Naive thymus-derived CD4-positive, alpha-beta T cell (primary cell): ENCODE measurements around the gene CYP2S1. TPM values are rescaled to one million over a fixed set of nuclear protein-coding genes. Genes with fewer than 3 reads are reported as not detected.
"Not testable (repeated sequence)": the region's sequence is repeated elsewhere in the genome, so short reads cannot be mapped to it uniquely, and the experiment has no call there.

Experiments
- ATAC-seq: fragments of 150-1000 bp; cut with Tn5 transposase; 2 replicates; pipeline ENCODE4 v1.10.0; 2021; ENCODE audit warnings: mild to moderate bottlenecking, moderate library complexity
- CTCF ChIA-PET: fragments of 350-600 bp; sonication (Branson Sonifier 250); formaldehyde crosslinking; loops from one replicate; lab custom pipeline; 2021; ENCODE audit warnings: antibody characterized with exemption; lab: Charles Lee
- POLR2A ChIA-PET: fragments of 350-600 bp; sonication (Branson Sonifier 250); formaldehyde crosslinking; loops from one replicate; lab custom pipeline; 2021; ENCODE audit warnings: antibody characterized with exemption, inconsistent platforms; lab: Charles Lee
- DNase-seq, 9 donors: peaks; one replicate each; pipeline versions ENCODE4 v3.0.0 to v3.0.0-alpha.2; 2020 to 2022; ENCODE audit warnings: mixed read lengths in 1 of 9
- H3K27ac ChIP-seq: one replicate; pipeline ENCODE4 v1.7.0; 2013; ENCODE audit warnings: mild to moderate bottlenecking, low read depth, low read length, moderate library complexity
- H3K27me3 ChIP-seq, 2 donors: one replicate each; pipeline ENCODE4 v1.7.0; 2013; ENCODE audit warnings: low read length in 2 of 2, mild to moderate bottlenecking in 2 of 2, moderate library complexity in 2 of 2; ENCODE audit not compliant: control insufficient read depth in 2 of 2, insufficient read depth in 2 of 2
- H3K36me3 ChIP-seq, 3 experiments: 1 replicate in 2 of 3; 2 replicates in 1 of 3; pipeline ENCODE4 v1.7.0; 2013; ENCODE audit warnings: low read length in 3 of 3, mild to moderate bottlenecking in 3 of 3, moderate library complexity in 1 of 3; ENCODE audit not compliant: insufficient read depth in 3 of 3, control insufficient read depth in 2 of 3
- H3K4me1 ChIP-seq, 2 donors: one replicate each; pipeline ENCODE4 v1.7.0; 2013; ENCODE audit warnings: low read length in 2 of 2, mild to moderate bottlenecking in 2 of 2, moderate library complexity in 1 of 2; ENCODE audit not compliant: control insufficient read depth in 2 of 2, insufficient read depth in 2 of 2
- H3K4me3 ChIP-seq: 2 replicates; pipeline ENCODE4 v1.7.0; 2013; ENCODE audit warnings: mild to moderate bottlenecking, low read length
- H3K9me3 ChIP-seq, 3 experiments: 1 replicate in 2 of 3; 2 replicates in 1 of 3; pipeline ENCODE4 v1.7.0; 2013; ENCODE audit warnings: low read length in 3 of 3; ENCODE audit not compliant: control insufficient read depth in 2 of 3
- H3K27ac Mint-ChIP-seq, 9 donors: one replicate each; pipeline ENCODE4 v1.8.0; 2020 to 2022; ENCODE audit warnings: mixed read lengths in 9 of 9, mild to moderate bottlenecking in 8 of 9, moderate library complexity in 5 of 9, inconsistent platforms in 2 of 9
- H3K27me3 Mint-ChIP-seq, 5 donors: one replicate each; pipeline ENCODE4 v1.8.0; 2021 to 2022; ENCODE audit warnings: mixed read lengths in 5 of 5, mild to moderate bottlenecking in 1 of 5
- H3K36me3 Mint-ChIP-seq, 5 donors: one replicate each; pipeline ENCODE4 v1.8.0; 2020 to 2022; ENCODE audit warnings: mixed read lengths in 5 of 5, mild to moderate bottlenecking in 3 of 5, inconsistent platforms in 1 of 5
- H3K4me1 Mint-ChIP-seq, 7 donors: one replicate each; pipeline ENCODE4 v1.8.0; 2020 to 2022; ENCODE audit warnings: mixed read lengths in 7 of 7, mild to moderate bottlenecking in 3 of 7, inconsistent platforms in 1 of 7
- H3K4me3 Mint-ChIP-seq, 10 donors: one replicate each; pipeline ENCODE4 v1.8.0; 2020 to 2022; ENCODE audit warnings: mild to moderate bottlenecking in 10 of 10, mixed read lengths in 10 of 10, moderate library complexity in 6 of 10, inconsistent platforms in 2 of 10
- H3K9me3 Mint-ChIP-seq, 11 donors: one replicate each; pipeline ENCODE4 v1.8.0; 2020 to 2022; ENCODE audit warnings: mixed read lengths in 11 of 11, mild to moderate bottlenecking in 4 of 11, inconsistent platforms in 1 of 11, moderate library complexity in 1 of 11
- intact Hi-C, 2 donors: fragments of 100-400 bp; cut with micrococcal nuclease; formaldehyde crosslinking; loops; one replicate each; pipeline ENCODE4 v1.15.1; 2023
- polyA plus RNA-seq, 2 donors: library from polyadenylated mRNA; unstranded; fragments of 300-500 nt; fragmentation: Illumina TruSeq; gene quantifications; one replicate each; pipeline ENCODE4 v1.2.3, GENCODE V29; 2021
- total RNA-seq, 6 experiments: library from RNA in 5 of 6; stranded (reverse) in 5 of 6; gene quantifications; 1 replicate in 5 of 6; 2 replicates in 1 of 6; pipeline ENCODE4 v1.2.3 and lab custom pipeline; 2021 to 2026

CYP2S1 gene
- total and polyA plus RNA-seq, 7 experiments from 2014 or later: 0.24 to 4.1 (median 0.74) TPM; not detected in 2

DNA sequence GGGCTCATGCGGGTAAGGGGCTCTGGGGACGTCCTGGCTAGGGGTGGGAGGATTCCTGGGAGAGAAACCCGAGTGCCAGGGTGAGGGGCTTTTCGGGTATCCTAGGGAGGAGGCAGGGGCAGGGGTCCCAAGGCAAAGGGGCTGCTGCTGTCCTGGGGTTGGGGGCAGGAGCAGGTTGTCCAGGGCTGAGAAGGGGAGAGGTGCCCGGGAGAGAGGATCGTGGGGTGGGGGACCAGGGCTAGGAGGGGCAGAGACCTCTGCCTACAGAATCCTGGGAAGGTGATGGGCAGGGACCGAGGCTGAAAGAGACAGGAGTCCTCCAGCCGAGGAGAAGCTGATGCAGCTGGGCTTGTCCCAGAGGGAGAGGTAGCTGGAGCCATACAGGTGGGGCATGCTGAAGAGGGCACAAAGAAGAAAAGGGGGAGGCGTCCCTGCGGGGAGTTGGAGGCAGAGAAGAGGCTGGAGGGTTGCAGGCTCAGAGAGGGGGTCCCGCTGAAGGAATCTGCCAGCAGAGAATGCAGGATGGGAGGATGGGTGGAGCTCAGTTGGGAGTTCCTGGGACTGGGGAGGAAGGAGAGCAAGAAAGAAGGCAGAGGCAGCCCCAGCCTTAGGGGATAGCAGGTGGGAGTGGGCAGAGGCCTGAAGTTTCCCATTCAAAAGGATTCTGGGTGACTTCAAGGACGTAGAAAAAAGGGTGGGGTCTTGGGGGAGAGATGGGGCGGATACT, 574 bp downstream of the CYP2S1 start:
- ATAC-seq (no peak), DNase-seq (no peak)
- H3K36me3 ChIP-seq: no peaks in the 10 kb centered on the region
- POLR2A ChIA-PET: interaction anchor here (0.7 to 1.0 kb wide), 2 partner anchors 80 to 115 kb away, joined by 3 read pairs; no protein-coding TSS in a partner anchor
- Mint-ChIP-seq H3K9me3 (no peaks in the 10 kb centered on the region), H3K27me3 (peaks cover 36 to 47% (median 39%) of the 10 kb centered on the region in 5 donors), H3K4me1 (peaks cover 15 to 18% (median 17%) of the 10 kb centered on the region in 7 donors), H3K27ac (peak overlapping the region in 1 of 9 donors; percentile 30), H3K4me3 (peak overlapping the region in 8 of 10 donors; percentile 1 to 76 (median 57)), H3K36me3 (peaks cover 0 to 1% (median 0%) of the 10 kb centered on the region in 5 donors)
- H3K9me3 ChIP-seq: no peaks in the 10 kb centered on the region
- intact Hi-C loops: no loop called here
- peaks cover 0 to 12% of the 10 kb centered on the region in 2 donors for H3K27me3 ChIP-seq
- peaks cover 0 to 13% of the 10 kb centered on the region in 2 donors for H3K4me1 ChIP-seq
- no peak overlapping the region for H3K4me3 ChIP-seq
- no peak overlapping the region for H3K27ac ChIP-seq
- CTCF ChIA-PET: no interaction called here

GRCh38 chr19:41194157-41194552, 1.1 kb downstream of the CYP2S1 start:
- DNase-seq: no peak
- ChIA-PET POLR2A (interaction anchor here (0.7 to 1.0 kb wide), 2 partner anchors 115 to 167 kb away, joined by 3 read pairs; no protein-coding TSS in a partner anchor), CTCF (no interaction called here)
- H3K4me1 ChIP-seq: peaks cover 0 to 13% of the 10 kb centered on the region in 2 donors
- no peak for ATAC-seq
- H3K9me3 ChIP-seq: no peaks in the 10 kb centered on the region
- peaks cover 0 to 12% of the 10 kb centered on the region in 2 donors for H3K27me3 ChIP-seq
- peaks cover 36 to 47% (median 39%) of the 10 kb centered on the region in 5 donors for H3K27me3 Mint-ChIP-seq
- H3K4me3 Mint-ChIP-seq: peak overlapping the region in 4 of 10 donors; percentile 14 to 76 (median 62)
- intact Hi-C loops: no loop called here
- H3K4me3 ChIP-seq: no peak overlapping the region
- H3K9me3 Mint-ChIP-seq: no peaks in the 10 kb centered on the region
- H3K27ac ChIP-seq: no peak overlapping the region
- H3K4me1 Mint-ChIP-seq: peaks cover 15 to 18% (median 17%) of the 10 kb centered on the region in 7 donors
- peak overlapping the region in 2 of 9 donors; percentile 26 to 30 for H3K27ac Mint-ChIP-seq
- peaks cover 0 to 1% (median 0%) of the 10 kb centered on the region in 5 donors for H3K36me3 Mint-ChIP-seq
- H3K36me3 ChIP-seq: no peaks in the 10 kb centered on the region

GRCh38 chr19:41195675-41196497, 2.9 kb downstream of the CYP2S1 start:
- Mint-ChIP-seq H3K27me3 (peaks cover 24 to 35% (median 27%) of the 10 kb centered on the region in 5 donors), H3K36me3 (peaks cover 0 to 1% (median 0%) of the 10 kb centered on the region in 5 donors), H3K27ac (no peak overlapping the region), H3K9me3 (no peaks in the 10 kb centered on the region), H3K4me3 (no peak overlapping the region), H3K4me1 (peaks cover 15 to 20% (median 17%) of the 10 kb centered on the region in 7 donors)
- ChIA-PET CTCF (no interaction called here), POLR2A (interaction anchor here (0.8 kb wide), 1 partner anchor 9 kb away, joined by 4 read pairs; no protein-coding TSS in a partner anchor)
- Histone ChIP-seq H3K27me3 (peaks cover 0 to 12% of the 10 kb centered on the region in 2 donors), H3K36me3 (no peaks in the 10 kb centered on the region), H3K4me1 (peaks cover 0 to 13% of the 10 kb centered on the region in 2 donors), H3K9me3 (no peaks in the 10 kb centered on the region), H3K27ac (no peak overlapping the region), H3K4me3 (no peak overlapping the region)
- ATAC-seq: peak; percentile 75
- no peak for DNase-seq
- intact Hi-C loops: no loop called here

- peak overlapping the region in 1 of 9 donors; percentile 3 for H3K27ac Mint-ChIP-seq
- intact Hi-C loops: no loop called here
- Histone ChIP-seq H3K4me1 (peaks cover 0 to 7% of the 10 kb centered on the region in 2 donors), H3K36me3 (no peaks in the 10 kb centered on the region), H3K9me3 (no peaks in the 10 kb centered on the region), H3K27ac (no peak overlapping the region), H3K4me3 (no peak overlapping the region), H3K27me3 (no peaks in the 10 kb centered on the region)
- peaks cover 6 to 14% (median 7%) of the 10 kb centered on the region in 5 donors for H3K27me3 Mint-ChIP-seq
- no peak for DNase-seq
- H3K4me1 Mint-ChIP-seq: peaks cover 7 to 13% (median 8%) of the 10 kb centered on the region in 7 donors
- CTCF ChIA-PET: interaction anchor here (0.7 kb wide), 1 partner anchor 46 kb away, joined by 4 read pairs; no protein-coding TSS in a partner anchor
- no peaks in the 10 kb centered on the region for H3K36me3 Mint-ChIP-seq
- POLR2A ChIA-PET: interaction anchor here (0.9 to 1.0 kb wide), 2 partner anchors 128 to 373 kb away, joined by 3 read pairs; no protein-coding TSS in a partner anchor
- H3K4me3 Mint-ChIP-seq: no peak overlapping the region
- no peak for ATAC-seq
- H3K9me3 Mint-ChIP-seq: peaks cover 0 to 2% (median 0%) of the 10 kb centered on the region in 11 donors
Measured at GRCh38 chr19:41198559-41198958, 5.5 kb downstream of the CYP2S1 start.

DNA sequence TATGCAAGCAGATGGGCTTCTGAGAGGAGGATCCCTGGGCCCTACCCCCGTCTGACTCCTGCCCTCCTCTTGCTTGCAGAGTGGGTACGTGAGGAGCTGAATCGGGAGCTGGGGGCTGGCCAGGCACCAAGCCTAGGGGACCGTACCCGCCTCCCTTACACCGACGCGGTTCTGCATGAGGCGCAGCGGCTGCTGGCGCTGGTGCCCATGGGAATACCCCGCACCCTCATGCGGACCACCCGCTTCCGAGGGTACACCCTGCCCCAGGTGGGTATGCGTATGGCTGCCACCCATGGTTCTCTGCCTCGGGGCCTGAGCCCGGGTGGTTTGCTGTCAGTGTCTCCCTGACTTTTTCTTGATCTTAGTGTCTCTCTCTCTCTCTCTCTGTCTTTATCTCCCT, 10.4 kb downstream of the CYP2S1 start:
- Mint-ChIP-seq H3K9me3 (peaks cover 0 to 2% (median 0%) of the 10 kb centered on the region in 11 donors), H3K27ac (peak overlapping the region in 3 of 9 donors; percentile 9 to 58 (median 41)), H3K36me3 (no peaks in the 10 kb centered on the region), H3K4me1 (peaks cover 4 to 12% (median 7%) of the 10 kb centered on the region in 7 donors), H3K4me3 (no peak overlapping the region), H3K27me3 (no peaks in the 10 kb centered on the region)
- ChIA-PET POLR2A (interaction anchor here (1.9 to 8.2 kb wide), 3 partner anchors 58 to 104 kb away, joined by 6 to 109 read pairs (median 66); partner anchors contain the start of genes CCDC97 and HNRNPUL1), CTCF (interaction anchor here (0.6 to 5.4 kb wide), 10 partner anchors 25 to 655 kb away, joined by 3 to 78 read pairs (median 4); partner anchors contain the start of genes CCDC97 and HNRNPUL1)
- DNase-seq: no peak
- Histone ChIP-seq H3K36me3 (no peaks in the 10 kb centered on the region), H3K4me1 (no peaks in the 10 kb centered on the region), H3K4me3 (no peak overlapping the region), H3K27me3 (no peaks in the 10 kb centered on the region), H3K27ac (no peak overlapping the region), H3K9me3 (no peaks in the 10 kb centered on the region)
- intact Hi-C loops: loop anchor here in 1 of 2 donors (5.0 kb wide), 2 partner anchors 239 to 394 kb away; partner anchors contain the start of gene ERICH4
- ATAC-seq: no peak

- H3K27me3 Mint-ChIP-seq, H3K27ac ChIP-seq, H3K36me3 Mint-ChIP-seq, H3K27me3 ChIP-seq, H3K4me3 Mint-ChIP-seq, H3K36me3 ChIP-seq, H3K4me1 ChIP-seq, H3K9me3 Mint-ChIP-seq, H3K9me3 ChIP-seq, H3K4me3 ChIP-seq: not testable (repeated sequence)
- DNase-seq: peak; percentile 62 to 89 (median 83)
- POLR2A ChIA-PET: interaction anchor here (0.8 to 8.2 kb wide), 7 partner anchors 22 to 159 kb away, joined by 3 to 109 read pairs (median 6); partner anchors contain the start of genes CCDC97 and HNRNPUL1
- H3K4me1 Mint-ChIP-seq: peaks cover 4 to 12% (median 7%) of the 10 kb centered on the region in 7 donors
- H3K27ac Mint-ChIP-seq: peak overlapping the region; percentile 56 to 91 (median 78)
- CTCF ChIA-PET: interaction anchor here (0.6 to 5.4 kb wide), 12 partner anchors 28 to 345 kb away, joined by 3 to 78 read pairs (median 4); partner anchors contain the start of genes CCDC97 and HNRNPUL1
- intact Hi-C loops: loop anchor here (1.0 to 5.0 kb wide), 11 partner anchors 22 to 542 kb away; partner anchors contain the start of genes BCKDHA (in 1 of the 2), ERICH4 (in 1 of the 2), EXOSC5 (in 1 of the 2) and TGFB1 (in 1 of the 2)
- peak; percentile 99 for ATAC-seq
Measured at GRCh38 chr19:41204338-41204737, 11.3 kb downstream of the CYP2S1 start.
